GM19452 (cell line): Measurements from ENCODE around the gene LARGE1.
"Not testable (repeated sequence)": the region's sequence is repeated elsewhere in the genome, so short reads cannot be mapped to it uniquely, and the experiment has no call there.

ENCODE experiments used
- ATAC-seq: cut with Tn5 transposase; IDR thresholded peaks from one replicate; pipeline ENCODE4 v1.9.1; 2021; ENCODE audit not compliant: unreplicated experiment

Gene LARGE1

GRCh38 chr22:33570110-33570509, 350.2 kb downstream of the LARGE1 start:
- ATAC-seq = no peak

- ATAC-seq = no peak
These were observed 350.7 kb downstream of the LARGE1 start for GRCh38 chr22:33569559-33569958.

DNA sequence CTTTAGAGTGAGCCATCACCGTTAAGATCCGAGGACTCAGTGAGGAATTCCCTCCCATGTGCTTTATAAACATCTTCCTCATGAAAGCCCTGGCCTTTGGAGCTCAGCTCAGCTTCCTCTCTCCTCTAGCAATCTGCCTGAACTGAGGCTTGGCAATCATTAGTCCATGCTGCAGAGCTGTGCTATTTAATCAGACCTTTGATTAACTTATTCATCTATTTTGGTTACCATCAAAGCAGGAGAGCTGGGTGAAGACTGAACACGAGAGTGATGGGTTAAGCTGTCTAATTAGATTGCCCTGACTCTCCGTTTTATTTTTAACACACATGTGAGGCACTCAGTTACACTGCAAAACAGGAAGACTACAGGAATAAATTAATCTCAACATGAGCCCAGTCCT, 351.3 kb downstream of the LARGE1 start:
- ATAC-seq = no peak

- not testable (repeated sequence) for ATAC-seq
These were observed 353.8 kb downstream of the LARGE1 start for GRCh38 chr22:33566495-33566894.

- ATAC-seq = no peak
These were observed 354.7 kb downstream of the LARGE1 start for GRCh38 chr22:33565580-33565995.

DNA sequence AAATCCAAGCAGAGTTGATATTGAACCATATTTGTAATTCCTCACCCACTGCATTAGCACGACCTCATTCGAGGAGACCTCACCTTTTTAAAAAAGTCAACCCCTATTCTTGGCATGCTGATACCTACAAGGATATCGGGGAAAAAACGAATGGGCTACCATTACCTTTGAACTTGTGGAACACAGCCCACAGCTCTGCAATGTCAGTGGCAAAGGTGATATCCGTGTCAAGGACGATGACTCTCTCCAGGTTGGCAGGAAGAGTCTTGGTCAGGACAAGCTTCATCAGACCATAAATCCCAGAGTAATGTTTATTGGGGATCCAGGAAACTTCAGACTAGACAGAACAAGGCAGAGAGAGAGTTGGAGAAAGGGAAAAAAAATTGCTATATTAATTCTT, 355.6 kb downstream of the LARGE1 start:
- ATAC-seq = no peak

GRCh38 chr22:33563220-33563964, 356.9 kb downstream of the LARGE1 start:
- ATAC-seq = no peak

- no peak for ATAC-seq
These were observed 357.8 kb downstream of the LARGE1 start for GRCh38 chr22:33562501-33562900.

DNA sequence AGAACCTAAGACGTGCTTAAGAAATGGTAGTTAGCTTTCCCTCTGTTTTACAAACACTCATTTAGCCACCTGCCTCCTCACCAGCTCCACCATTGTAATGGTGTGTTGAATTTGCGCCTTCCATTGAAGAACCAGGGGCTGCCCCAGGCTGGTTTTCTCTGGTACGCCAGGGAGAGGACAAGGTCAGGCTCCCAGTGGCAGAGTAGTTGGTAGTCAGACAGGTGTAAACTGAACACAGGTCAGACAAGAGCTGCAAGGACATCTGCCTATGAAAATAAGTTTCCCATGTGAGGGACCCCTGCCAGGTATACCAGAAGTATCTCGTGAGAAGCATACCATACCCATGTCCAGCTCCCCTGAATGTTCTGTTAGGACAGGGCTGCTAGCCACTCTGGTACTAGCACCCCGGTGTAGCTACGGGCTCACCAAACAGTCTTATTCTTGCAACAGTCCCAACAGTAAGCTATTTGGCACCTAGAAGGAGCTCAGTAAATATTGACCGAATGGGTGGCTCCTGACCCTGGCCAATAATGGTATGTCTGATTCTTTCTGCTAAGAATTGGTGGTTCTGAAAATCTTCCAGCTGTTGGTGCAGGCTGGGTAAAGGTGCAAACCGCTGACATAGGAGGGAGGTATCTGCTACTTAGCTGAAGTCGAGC, 359.0 kb downstream of the LARGE1 start:
- ATAC-seq = no peak

DNA sequence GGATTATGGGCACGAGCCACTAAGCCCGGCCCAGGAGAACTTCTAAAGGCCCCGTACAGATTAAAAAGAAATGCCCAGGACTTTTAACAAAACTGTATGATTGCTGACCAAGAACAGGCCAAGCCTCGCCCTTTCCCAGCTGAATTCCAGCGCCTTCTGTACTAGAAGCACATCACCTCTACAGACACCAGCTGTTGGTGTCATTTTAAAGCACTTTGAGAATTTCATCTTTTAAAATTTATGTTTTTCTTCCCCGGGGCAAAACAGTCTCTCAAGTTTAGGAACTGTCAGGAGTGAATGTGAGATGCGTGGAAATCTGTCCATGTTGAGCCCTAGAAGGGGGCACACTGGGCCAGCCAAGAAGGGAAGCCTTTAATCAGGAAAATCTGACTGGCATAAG, 362.4 kb downstream of the LARGE1 start:
- no peak for ATAC-seq

- no peak for ATAC-seq
These were observed 364.3 kb downstream of the LARGE1 start for GRCh38 chr22:33555814-33556522.

DNA sequence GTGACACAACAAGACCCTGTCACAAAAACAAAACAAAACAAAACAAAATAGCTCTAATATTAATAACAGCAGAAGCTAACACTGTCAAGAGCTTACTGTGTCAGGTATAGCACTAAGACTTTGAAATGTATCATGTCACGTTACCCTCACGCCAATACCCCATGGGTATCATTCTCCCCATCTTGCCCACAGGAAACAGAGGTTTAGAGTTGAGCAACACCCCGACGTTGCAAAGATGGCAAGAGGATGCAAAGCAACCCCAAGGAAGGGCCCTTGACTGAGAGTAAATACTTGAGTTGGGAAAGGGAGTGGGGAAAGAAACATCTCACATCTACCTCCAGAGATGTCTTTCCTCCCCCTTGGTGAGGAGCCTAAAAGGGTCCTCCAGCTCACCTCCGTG, 366.8 kb downstream of the LARGE1 start:
- no peak for ATAC-seq

DNA sequence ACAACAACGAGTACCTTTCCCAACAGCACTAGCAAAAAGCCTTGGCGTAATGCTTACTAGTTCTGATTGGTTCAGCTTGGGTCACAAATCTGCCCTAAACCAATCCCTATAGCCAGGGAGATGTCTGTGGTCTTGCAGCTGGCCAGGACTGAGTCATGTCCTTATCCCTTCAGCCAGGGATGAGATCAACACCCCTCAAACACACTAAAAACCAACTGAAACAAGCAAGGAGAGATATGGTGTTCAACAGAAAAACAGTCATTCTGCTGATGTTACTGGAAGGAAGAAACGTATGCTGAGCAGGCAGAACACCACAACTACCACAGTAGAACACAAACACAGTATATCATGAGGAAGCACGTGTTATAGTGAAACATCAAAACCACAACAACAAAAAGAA, 375.6 kb downstream of the LARGE1 start:
- no peak for ATAC-seq

DNA sequence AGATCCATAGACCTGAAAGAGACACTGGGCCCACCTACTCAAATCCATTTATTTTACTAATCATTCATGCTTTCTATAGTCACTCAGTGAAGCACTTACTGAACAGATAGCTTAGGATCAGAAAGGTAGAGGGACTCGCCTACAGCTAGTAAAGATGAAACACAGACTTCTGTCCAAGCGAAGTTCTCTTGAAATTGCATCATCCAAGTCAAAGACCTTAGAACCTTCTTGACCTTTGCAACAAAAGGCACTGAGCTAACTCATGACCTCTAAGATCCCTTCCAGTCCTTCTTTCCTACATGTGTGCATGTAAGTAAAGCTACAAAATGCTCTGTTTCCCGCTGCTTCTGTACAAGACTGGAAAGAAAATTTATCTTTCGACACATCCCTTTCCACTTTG, 377.6 kb downstream of the LARGE1 start:
- ATAC-seq = no peak

DNA sequence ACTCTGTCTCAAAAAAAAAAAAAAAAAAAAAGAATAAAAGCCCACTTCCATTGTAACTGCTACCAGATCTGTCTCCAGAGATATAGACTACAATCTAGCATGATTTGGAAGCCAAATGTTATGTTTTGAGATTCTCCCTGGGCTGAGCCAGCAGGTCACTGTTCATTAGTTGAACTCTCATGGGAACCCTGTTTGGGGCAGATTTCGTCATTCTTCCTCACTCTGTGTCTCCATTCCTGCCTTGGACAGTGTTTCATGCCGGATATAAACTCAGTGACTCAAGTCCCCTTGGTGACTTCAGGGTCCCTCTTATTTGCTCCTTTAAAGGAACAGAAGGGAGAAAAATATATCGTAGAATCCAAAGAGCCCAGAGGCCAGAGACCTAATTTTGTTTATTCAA, 378.1 kb downstream of the LARGE1 start:
- no peak for ATAC-seq

- no peak for ATAC-seq
These were observed 380.1 kb downstream of the LARGE1 start for GRCh38 chr22:33539902-33540751.

DNA sequence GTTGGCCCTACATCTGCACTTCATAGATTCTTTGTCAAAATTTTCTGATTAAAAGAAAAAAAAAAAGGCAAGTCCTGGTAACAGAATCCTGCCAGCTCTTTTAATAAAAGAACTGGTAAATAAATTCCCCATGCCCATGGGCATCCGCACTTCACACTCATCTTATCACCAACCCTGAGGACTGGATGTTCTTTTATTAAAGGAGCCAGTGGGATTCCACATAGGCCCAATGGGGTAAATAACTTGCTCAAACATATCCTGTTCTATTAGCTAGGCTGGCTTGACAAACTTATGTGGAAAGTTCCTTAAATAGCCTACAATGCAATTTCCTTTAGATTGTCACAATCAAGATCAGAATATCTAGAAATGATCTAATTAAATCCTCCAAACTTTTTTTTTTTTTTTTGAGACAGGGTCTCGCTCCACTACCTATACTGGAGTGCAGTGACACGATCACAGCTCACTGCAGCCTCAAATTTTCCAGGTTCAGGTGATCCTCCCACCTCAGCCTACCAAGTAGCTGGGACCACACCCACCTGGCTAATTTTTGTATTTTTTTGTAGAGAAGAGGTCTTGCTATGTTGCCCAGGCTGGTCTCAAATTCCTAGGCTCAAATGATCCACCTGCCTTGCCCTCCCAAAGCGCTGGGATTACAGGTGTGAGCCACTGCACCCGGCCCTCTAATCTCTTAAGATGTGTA, 380.9 kb downstream of the LARGE1 start:
- no peak for ATAC-seq

DNA sequence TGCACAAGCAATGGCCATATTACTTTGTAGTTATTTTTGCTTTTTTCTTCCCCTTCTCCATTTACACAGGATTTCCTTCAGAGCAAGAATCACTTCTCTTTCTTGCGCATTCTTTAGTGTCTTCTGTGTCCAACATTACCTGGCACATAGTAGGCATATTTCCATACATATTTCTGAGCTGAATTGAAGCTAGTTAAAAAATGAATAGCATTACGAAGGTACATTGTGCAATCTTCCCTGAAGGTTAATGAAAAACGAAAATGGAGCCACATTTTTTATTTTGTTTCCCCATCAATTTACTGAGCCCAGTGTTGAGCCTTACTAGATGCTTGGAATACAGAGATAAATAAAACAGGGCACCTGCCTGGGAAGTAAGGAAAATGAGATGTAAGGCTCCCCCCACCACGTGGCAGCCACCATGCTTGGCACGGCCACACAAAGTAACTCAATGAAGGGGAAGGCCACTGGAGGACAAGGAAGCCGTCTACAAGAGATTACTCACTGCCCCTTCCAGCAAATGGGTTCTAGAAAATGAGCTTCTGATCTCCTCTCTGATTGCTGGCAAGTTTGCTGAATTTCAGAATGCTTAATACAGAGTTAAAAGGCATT, 381.9 kb downstream of the LARGE1 start:
- ATAC-seq = no peak

DNA sequence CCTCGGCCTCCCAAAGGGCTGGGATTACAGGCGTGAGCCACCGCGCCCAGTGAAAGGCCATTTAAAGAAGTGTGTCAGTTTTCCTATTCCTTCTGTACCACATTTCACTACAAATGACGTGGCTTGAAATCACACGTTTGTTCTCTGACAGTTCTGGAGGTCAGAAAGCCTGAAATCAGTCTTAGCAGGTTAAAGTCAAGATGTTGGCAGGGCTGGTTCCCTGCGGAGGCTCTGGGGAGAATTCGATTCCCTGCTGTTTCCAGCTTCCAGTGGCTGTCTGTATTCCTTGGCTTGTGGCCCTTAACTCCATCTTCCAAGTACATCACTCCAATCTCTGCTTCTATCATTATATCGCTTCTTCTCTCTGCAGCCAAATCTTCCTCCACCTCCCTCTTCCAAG, 383.2 kb downstream of the LARGE1 start:
- ATAC-seq = no peak
